Hematopoietic multipotent progenitor cell treated with erythropoietin and hydrocortisone succinate and interleukin-3 and kit ligand, for 6 days (in vitro differentiated cells): ENCODE measurements around the gene CDK5.
"Not testable (repeated sequence)": the region's sequence is repeated elsewhere in the genome, so short reads cannot be mapped to it uniquely, and the experiment has no call there.

ENCODE experiments used
- DNase-seq: peaks from one replicate; pipeline ENCODE4 v3.0.0-alpha.2; 2015

CDK5 gene

DNA sequence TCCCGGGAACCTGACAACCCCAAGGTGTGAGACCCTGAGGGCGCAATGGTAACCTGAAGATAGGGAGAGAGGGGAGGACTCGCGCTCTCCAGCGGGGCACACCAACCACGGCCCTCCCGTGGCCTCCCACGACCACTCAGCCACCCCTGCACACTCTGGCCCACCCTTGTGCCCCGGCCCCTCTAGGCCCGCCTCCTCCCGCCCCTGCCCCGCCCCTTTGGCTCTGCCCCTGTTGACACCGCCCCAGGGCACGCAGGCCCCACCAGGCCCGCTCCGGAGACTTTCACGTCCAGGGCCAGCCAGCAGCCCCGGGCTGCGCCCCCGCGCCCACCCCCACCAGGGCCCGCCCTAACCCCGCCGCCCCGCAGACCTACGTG, 44.4 kb downstream of the CDK5 start:
- DNase-seq = no peak

DNA sequence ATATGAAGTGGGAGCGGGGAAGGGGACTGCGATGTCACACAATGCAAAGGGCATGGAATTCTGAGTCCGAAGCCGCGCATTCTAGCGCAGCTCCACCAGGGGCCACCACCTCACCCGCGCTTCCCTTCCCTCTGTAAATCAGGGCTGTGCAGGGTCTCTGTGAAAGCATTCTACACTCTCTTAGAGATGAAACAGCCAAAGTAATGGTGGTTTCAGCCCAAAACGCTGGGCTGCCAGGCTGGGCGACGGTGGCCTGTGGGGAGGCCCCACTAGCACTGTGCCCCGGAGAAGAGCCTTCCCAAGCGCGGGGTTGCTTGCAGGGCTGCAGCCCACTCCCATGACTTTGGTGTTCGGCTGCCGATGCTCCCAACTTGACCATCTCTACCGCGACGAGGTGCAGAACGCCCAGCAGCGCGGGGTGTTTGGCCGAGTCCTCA, 44.8 kb downstream of the CDK5 start:
- DNase-seq = peak; percentile 80

DNA sequence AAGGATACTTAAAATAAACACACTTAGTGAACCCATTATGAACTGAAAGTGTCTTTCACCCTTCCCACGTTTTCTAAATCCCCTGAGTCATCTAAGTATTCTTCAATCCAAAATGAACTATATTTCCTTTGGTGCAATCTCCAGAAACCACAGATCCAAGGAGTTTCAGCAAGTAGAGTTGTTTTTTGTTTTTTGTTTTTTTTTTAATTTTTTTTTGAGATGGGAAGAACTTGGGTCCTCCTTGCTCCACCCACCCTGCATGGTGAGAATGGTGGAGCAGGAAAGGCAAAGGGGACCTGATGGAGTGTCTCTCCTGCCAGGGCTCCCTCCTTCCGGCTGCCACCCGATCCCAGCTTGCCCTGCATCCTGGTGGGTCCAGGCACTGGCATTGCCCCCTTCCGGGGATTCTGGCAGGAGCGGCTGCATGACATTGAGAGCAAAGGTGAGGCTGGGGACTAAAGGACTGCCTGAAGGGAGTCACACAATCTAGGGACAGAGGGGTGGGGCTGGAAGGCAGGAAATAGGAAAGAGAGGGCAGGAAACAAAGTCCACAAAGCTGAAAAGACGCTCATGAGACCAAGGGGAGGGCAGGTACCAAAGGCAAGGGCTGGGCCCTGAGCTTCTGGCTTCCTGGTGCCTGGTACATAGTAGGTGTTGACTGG, 45.5 kb downstream of the CDK5 start:
- no peak for DNase-seq

DNA sequence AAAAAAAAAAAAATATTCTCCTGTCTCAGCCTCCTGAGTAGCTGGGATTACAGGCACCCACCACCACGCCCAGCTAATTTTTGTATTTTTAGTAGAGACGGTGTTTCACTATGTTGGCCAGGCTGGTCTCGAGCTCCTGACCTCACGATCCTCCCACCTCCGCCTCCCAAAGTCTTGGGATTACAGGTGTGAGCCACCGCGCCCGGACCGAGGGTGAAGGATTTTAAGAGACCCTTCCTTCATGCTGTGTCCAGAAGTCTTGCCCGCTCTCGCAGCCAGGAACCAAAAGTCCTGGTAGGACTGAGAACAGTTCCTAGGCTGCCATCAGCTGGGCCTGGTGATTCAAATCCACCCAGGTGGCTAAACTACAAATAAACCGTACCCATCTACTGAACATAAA, 46.1 kb downstream of the CDK5 start:
- not testable (repeated sequence) for DNase-seq

DNA sequence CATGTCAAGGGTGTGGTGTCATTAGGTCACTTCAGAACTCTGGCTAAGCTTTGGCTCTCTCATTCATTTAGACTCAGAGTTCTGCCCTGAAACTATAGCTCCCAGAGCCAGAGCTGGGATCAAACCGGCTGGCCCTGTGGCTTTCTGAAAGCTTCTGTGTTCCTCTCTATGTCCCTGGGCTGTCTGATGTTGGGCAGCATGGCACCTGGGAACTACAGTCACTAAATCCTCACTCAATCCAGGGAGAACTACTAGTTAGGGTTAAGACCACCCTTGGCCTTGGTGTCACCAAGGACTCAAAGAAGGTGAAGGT, 46.6 kb downstream of the CDK5 start:
- peak; percentile 49 for DNase-seq

DNA sequence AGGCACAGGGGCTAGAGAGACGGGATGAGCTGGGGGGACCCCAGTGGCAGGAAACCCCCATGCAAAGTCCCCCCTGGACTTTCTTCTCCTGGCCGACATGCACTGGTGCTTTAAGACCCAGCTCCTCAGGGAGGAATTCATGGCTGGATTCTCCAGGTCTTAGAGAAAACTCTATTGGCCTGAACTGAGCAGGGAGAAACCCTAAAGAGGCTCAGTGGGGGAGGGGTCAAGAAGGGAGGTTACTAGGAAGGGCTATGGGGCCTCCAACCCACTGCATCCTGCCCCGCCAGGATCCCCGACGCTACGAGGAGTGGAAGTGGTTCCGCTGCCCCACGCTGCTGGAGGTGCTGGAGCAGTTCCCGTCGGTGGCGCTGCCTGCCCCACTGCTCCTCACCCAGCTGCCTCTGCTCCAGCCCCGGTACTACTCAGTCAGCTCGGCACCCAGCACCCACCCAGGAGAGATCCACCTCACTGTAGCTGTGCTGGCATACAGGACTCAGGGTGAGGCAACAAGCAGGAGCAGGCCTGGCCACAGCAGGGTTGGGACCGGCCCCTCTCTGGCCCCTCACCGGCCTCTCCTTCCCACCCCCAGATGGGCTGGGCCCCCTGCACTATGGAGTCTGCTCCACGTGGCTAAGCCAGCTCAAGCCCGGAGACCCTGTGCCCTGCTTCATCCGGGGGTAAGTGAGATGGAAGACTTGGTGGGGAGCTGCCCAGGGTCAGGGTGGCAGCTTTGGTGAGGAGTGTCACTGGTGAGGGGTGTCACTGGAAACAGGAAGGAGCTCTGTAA, 47.2 kb downstream of the CDK5 start:
- DNase-seq = peak; percentile 53

DNA sequence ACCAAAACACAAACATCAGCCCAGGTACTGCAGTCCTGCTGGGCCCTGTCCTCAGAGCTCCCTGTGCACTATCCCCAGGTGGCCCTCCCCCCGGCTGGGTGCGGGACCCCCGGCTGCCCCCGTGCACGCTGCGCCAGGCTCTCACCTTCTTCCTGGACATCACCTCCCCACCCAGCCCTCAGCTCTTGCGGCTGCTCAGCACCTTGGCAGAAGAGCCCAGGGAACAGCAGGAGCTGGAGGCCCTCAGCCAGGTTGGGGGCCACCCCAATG, 47.7 kb downstream of the CDK5 start:
- DNase-seq = no peak

DNA sequence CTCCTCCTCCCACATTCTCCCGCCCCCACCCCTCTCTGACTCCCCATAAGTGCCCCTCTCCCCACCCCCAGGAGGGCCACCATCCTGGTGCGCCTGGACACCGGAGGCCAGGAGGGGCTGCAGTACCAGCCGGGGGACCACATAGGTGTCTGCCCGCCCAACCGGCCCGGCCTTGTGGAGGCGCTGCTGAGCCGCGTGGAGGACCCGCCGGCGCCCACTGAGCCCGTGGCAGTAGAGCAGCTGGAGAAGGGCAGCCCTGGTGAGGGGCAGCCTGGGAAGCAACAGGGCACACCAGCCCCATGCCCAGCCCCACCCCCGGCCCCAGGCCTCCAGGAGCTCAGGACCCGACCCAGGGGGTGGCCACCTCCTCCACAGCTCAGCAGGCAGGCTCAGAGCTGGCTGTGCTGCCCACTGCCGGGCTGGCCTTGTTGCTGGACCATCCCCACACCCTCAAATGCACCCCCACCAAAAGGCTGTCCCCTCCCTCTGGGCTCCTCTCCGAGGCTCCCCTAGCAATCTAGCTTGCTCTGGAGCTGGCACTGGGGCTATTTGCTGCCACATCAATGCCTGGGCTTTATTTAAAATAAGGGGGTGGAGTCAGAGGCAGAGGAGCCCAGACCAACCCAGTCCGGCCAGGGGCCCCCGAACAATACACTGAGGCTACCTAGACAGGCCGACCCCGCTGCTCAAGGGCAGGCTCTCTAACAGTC, 48.2 kb downstream of the CDK5 start:
- no peak for DNase-seq

DNA sequence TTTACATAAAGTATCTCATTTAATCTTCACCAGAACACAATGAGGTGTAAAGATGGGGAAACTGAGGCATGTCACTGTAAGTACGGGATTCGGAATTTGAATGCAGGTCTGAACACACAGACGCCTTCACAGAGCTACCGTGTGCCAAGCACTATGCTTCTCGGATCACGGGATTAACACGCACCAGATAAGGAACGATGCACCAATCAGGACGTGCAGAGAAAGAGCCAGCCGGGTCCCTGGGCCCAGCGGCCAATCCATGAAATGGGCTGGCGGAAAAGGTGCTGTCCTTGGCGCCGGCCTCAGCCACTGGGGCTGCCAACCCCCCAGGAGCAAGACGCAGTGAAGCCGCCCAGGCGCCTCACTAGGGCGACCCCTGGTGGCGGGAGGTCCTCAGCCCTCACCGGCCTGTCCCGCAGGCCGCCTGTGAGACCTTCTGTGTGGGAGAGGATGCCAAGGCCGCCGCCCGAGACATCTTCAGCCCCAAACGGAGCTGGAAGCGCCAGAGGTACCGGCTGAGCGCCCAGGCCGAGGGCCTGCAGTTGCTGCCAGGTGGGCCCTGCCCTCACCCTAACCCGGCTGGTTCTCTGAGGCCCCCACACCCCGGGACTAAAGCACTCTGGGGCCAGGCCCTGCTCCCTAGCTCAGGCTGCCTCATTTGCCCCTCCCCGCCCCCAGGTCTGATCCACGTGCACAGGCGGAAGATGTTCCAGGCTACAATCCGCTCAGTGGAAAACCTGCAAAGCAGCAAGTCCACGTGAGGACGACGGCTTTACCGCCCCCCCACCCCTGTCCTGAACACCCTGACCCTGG, 49.0 kb downstream of the CDK5 start:
- peak; percentile 83 for DNase-seq

DNA sequence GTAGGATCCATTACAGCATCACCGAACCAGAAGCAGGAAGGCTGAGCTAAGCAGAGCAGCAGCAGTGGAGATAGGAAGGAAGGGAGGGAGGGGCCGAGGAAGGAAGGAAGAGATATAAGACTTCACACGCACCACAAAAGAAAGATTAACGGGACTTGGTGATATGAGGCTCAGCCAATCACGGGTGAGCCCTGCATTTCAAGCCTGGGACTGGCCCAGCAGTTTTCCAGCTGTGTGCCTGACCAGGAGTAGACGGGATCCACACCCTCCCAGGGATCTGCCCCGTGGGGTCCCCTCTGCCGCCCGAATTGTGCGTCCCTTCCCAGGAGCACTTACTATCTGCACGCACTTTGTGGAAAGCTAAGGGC, 49.6 kb downstream of the CDK5 start:
- peak; percentile 90 for DNase-seq

DNA sequence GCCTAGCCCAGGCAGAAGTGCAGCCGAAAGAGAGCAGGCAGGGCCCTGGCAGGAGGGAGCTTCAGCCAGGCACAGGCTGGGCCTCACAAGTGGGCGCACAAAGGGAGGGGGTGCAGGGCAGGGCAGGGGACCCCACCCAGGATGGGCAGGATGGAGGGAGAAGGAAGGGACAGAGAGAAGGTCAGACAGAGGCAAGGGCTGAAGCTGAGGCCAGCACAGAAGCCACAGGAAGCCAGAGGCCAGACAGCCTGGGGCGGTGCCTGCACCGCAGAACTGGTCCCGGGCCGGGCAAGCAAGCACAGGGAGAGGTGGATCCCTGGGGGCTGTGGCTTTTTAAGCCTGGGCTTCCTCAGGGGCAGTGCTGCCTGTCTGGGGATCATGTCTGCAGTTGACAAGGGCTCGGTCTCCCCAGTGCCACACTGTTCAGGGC, 50.2 kb downstream of the CDK5 start:
- DNase-seq = no peak

DNA sequence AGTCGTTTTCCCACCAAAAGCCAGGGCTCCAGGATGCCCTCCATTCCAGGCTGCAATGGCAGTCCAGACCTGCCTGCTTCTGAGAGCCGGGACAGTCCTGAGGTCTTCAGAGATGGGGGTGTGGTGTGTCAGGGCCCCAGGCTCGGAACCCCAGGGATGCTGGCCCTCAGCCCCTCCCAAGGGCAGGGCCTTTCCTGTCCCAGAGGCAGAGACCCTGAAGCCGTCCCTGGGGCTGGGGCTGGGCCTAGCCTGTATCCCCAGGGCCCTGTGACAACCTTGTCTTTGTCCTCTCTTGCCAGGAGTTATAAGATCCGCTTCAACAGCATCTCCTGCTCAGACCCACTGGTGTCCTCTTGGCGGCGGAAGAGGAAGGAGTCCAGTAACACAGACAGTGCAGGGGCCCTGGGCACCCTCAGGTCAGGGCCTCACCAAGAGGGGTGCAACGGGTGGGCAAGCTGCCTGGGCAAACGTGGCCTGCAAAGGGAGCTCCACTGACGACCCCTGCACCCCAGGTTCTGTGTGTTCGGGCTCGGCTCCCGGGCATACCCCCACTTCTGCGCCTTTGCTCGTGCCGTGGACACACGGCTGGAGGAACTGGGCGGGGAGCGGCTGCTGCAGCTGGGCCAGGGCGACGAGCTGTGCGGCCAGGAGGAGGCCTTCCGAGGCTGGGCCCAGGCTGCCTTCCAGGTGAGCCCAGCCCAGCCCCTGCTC, 51.0 kb downstream of the CDK5 start:
- DNase-seq = no peak

DNA sequence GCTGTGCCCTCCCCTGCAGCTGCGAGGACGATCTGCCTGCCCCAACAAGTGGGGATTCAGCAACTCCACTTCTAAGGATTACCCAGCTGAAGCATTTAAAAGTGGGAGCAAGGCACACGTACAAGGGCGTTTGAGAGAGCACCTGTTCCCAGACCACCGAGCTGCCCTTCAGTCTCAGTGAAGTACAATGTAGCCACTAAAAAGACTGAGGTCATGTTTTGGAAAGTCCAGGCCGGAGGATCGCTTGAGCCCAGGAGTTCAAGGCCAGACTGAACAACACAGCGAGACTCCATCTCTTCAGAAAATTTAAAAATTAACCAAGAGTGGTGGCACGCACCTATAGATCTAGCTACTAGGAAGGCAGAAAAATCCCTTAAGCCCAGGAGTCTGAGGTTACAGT, 52.1 kb downstream of the CDK5 start:
- DNase-seq = no peak
